ENCODE data around the gene XPR1.
A peak's percentile ranks its signal among the peaks of the same experiment; 100 is the strongest.
"Not testable (repeated sequence)": the region's sequence is repeated elsewhere in the genome, so short reads cannot be mapped to it uniquely, and the experiment has no call there.

XPR1 gene

DNA sequence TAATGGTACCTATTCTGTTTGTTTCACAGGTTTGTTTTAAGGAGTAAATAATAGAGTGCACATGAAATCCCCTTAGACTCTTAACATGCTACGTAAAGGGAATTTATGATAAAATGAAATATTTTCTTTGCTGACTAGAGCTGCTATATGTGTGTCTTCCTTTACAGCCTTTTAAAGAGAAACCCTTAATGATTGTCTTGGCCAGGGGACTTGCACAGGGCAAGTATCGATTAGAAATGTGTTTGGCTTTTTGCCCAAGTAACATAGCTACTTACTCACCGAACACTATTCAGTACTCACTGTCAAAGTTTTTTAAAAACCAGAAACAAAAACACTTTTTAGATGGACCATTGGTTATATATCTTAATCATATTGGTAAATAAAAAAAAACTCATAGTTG is 209.6 kb downstream of the XPR1 start:
- DNase-seq (ENCODE audit: low spot score): no peak

DNA sequence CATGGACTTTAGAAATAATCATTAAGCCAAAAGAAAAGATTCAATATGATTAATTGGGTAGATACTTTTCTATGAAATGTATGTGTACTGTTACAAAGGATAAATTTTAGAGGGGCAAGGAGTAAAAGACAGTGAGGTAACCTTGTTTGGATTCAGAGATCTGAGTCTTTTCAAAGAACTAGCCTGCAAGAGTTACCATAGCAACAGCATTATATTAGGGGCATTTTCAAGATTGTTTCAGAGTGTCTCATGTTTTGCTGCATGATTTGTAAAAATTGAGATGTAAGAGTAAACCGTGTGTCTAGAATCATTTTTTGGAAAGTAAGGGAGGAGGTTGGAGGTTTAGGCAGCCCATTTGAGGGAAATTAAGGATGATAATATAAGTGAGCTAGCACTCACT is 210.2 kb downstream of the XPR1 start:
- no peak for DNase-seq (ENCODE audit: low spot score)

DNA sequence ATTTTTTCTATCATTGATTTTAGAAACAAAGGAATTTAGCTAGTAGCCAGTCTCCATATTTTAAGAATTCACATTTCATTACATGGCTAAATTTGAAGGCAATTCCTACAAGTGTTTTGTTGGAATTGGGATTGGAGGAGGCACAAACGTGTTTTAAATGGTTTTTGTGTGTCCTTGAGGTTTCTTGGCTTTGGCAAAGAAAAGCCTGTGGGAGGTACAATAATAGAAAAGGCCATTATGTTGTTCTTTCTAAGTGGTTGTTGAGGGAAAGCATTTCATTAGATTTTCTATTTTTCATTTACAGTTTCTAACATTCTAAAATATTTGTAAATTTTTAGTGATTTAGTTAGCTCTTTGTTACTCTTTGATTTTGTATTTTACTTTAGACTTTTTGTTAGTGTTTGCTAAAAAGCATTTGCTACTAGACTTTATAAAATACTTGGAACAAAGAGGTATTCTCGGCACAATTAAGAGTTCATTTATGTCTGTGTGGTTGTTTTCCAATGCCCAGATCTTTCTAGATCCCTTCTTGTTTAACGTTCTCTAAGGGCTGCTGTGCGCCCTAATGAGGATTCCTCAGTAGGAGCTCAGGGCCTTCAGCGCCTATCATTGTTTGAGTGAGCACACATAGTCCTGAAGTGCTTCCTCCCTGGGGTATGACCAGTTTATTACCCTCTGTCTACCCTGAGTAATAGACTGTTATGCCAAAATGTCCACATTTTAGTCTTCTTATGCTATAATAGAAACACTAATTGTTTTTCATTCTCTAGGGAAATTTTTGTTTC is 210.9 kb downstream of the XPR1 start:
- DNase-seq (ENCODE audit: low spot score): no peak

DNA sequence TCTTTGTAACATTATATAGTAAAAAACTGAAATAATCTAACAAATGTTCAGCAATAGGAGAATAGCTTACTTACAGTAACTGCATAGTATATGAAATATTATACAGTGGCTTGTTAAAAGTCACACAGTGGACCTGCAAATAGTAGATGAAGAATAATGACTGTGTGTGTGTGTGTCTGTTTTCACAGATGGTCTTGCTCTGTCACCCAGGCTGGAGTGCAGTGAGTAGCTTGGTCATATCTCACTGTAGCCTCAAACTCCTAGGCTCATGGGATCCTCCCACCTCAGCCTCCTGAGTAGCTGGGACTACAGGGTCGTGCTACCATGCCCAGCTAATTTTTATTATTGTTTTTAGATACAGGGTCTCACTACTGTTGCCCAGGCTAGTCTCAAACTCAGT is 213.5 kb downstream of the XPR1 start:
- no peak for DNase-seq (ENCODE audit: low spot score)

DNA sequence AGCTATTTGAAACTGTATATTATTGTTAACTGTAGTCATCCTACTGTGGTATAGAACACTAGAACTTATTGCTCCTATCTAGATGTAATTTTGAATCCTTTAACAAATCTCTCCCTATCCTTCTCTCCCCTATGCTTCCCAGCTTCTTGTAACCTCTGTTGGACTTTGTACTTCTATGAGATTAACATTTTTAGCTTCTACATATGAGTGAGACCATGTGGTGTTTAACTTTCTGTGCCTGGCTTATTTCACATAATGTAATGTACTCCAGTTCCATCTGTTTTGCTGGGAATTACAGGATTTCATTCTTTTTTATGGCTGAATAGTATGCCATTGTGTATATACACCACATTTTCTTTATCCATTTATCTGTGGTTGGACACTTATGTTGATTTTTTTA is 216.4 kb downstream of the XPR1 start:
- no peak for DNase-seq (ENCODE audit: low spot score)

DNA sequence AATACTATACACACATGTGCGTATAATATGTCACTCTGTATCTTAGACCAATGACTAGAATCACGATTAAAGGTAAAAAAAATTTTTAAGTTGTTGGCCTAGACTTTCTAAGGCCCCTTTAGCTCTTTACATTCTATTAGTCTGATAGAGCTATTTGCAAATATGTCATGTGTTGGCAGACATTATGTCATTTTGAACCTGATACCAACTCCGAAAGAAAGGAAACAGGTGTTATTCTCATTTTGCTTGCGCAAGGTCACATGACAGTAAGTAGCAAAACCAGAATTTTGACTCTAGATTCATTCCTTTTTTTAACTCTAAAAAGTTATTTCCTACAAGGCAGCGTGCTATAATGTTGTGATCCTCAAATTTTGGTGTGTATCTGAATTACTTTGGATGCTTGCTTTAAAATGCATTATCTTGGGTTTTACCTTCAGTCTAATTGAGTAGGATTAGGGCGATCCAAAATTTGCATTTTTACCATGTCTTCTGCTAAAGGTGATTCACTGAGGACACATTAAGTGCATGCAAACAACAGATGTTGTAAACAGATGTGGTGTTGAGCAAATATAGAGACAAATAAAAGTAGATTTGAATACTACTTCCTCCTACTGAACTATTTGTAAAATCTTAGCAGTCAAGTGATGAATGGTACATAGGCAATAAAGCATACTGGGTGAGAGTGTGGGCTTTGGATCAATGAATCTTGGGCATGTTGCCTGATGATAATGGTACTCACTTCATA is 217.4 kb downstream of the XPR1 start:
- no peak for DNase-seq (ENCODE audit: low spot score)

DNA sequence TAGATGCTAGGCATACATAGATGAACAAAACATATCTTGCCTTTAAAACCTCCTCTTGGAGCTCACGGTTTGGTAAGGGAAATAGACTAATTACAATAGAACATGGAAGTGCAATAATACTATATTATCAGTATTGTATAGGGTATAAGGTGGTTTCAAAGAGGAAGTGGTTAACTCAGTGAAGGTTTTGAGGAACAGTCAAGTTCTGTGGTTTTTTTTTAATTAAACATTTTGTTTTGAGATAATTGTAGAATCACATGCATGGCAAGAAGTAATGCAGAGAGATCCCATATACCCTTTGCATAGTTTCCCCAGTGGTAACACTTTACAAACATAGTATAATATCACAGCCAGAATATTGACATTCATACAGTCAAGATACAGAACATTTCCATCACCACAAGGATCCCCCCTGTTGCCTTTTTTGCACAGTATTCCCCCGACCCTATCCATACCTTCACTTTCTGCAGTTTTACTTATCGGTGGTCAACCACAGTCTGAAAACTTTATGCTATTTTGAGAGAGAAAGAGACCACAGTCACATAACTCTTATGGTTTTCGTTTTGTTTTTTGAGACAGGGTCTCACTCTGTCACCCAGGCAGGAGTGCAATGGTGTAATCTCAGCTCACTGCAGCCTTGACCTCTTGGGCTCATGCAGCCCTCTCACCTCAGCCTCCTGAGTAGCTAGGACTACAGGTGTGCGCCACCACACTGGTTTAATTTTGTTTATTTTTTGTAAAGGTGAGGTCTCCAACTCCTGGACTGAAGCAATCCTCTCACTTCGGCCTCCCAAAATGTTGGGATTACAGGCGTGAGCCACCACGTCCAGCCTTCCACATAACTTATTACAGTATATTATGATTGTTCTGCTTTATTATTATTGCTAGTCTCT is 220.4 kb downstream of the XPR1 start:
- DNase-seq (ENCODE audit: low spot score): no peak

DNA sequence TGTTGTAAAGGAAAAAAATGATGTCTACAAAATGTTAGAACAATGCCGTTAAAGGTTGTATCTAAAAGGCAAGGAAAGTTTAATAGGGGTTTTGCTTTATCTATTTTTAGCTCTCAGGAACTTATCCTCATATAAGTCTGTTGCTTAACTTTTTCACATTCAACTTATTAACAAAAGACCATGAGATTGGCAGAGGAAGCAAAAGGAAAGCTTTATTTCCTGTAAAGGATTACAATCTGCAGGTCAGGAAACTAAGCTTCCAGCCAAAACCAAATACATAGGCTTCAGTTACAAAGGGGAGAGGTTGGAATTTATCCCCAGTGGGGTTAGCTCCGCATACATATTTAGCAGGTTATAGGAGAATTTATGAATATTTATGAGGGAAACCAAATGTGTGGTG is 222.2 kb downstream of the XPR1 start:
- no peak for DNase-seq (ENCODE audit: low spot score)

DNA sequence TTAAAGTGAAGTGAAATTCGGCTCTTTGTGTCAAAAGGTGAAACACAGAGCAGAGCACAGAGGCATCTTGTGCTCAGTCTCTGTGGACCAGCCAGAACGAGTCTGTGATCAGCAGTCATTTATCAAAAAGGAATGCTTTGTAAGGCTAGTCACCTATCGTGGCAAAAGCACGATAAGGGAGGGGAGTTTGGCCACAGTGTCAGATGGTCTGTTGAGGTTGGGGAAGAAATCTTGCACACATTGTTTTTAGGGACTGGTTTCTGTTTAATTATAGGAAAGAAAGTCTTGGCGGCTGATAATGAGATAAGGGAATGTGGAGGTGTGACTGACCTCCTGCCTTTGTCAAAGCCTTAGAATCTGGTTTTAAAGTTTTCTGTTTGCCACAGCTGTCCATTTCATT is 222.6 kb downstream of the XPR1 start:
- DNase-seq (ENCODE audit: low spot score): no peak

DNA sequence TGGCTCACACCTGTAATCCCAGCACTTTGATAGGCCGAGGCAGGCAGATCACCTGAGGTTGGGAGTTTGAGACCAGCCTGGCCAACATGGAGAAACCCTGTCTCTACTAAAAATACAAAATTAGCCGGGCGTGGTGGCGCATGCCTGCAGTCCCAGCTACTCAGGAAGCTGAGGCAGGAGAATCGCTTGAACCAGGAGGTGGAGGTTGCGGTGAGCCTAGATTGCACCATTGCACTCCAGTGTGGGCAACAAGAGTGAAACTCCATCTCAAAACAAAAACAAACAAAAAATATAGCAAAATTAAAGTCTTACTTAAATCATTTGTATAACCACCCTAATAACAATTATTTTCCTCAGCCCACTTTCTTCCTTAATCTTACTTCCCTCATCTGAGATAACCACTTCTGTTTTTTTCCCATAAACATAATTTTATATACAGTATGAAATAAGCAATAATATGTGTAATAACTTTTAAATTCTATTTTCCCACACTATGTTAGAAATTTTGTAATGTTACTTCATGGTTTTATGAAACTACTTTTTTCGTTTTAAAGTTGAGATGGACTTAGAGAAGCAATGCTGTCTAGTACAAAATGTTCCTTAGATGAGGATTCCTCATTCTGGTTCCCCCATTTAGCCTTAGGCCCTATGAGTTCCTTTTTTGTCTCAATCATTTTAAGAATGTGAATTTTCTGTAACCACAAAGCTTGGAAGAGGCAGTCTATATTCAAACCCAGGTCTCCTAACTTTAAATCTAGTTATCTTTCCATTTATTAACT is 226.3 kb downstream of the XPR1 start:
- DNase-seq (ENCODE audit: low spot score): not testable (repeated sequence)

DNA sequence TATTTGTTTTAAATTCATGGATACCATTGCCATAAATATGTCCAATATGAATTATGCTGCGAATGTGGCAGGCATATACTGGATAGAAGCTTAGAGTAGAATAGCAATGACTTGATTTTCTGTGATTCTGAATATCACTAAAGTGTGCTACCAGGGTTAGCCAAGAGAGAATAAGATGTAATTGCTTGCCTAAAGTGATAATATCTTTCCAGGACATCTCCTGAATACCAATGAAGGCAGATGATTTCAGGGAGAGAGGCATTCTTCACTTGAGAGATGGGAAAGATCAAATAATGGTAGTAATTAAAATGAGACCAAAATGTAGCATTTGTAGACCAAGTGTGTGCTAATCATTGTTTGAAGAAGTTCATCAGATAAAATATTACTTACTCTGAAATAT is 227.5 kb downstream of the XPR1 start:
- DNase-seq (ENCODE audit: low spot score): no peak

DNA sequence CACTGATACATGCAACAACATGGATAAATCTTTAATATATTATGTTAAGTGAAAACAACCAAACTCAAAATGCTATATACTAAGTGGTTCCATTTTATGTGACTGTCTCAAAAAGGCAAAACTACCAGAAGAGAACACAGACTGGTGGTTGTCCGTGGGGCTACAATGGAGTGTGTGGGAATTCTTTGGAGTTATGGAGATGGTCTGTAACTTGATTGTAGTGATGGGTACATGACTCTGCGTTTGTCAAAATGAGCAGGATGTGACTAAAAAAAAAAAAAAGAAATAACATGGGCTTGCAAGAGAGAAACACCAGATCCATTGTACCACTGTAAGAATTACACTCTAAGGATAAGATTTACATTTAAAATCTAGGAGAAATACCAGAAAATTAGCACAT is 228.7 kb downstream of the XPR1 start:
- no peak for DNase-seq (ENCODE audit: low spot score)

DNA sequence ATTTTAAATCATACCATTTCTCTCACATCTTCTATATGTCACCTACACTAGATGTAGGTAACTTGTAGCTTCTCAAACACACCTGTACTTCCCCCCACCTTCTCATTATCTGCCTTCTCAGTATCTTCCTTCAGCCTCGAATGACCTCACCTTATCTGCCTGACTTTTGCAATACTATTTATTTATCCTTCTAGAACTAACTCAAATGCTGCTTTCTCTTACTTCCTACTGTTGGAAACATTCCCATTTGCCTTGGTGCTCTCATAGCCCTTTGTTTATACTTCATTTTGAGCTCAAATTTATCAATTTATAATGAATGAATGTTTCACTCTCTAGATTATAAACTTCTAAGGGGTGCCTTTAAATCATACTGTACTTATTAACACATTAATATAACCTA is 230.5 kb downstream of the XPR1 start:
- DNase-seq (ENCODE audit: low spot score): no peak

DNA sequence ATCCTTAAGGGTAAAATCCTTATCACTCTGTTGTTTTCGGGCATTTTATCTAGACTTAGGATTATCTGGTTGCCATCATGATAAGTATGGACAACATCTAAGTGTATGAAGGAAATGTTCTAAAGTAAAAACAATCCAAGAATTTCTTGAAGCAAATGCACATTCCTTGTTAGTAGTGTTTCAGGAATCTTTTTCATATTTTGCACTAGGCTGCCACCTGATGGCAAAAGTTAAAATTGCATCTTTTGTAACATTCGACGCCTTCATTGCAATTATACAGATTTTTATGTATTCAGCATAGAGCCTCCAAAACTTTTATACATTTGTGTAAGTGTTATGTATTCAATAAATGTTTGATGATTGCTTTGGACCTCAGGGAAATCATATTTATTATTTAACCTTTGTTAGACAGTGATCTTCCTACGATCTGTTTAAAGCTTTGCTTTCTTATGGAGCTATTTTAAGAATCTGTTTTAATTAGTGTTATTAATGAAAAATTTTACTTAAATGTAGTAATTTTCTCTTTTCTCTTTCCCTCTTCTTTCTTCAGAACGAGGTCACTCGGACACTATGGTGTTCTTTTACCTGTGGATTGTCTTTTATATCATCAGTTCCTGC is 231.4 kb downstream of the XPR1 start:
- DNase-seq (ENCODE audit: low spot score): peak; percentile 74

DNA sequence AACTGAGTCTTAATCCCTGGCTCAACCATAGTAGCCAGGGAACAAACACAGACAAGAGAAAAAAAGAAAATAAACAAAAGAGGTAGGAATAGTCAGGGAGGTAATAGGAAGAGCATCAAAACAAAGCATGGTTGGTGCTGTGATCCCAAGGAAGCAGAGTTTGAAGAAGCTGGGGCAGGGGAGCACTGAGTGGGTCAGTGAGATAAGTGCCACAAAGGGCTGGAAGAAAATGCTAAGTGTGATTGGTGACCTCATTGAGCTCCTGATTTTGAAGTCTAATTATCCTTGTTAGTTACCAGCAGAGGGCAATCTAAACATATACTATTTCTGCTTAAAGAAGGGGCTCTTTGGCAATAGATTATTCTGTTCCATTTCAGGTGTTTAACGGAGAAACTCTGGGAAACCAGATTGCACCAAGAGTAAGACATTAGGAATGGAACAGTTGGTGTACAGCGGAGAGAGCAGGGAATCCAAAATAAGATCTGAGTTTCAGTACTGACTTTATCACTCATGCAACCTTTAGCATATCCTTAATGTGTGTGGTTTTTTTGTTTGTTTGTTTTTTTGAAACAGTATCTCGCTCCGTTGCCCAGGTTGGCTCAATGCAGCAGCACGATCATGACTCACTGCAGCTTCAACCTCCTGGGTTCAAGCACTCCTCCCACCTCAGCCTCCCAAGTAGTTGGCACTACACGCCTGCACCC is 250.1 kb downstream of the XPR1 start:
- DNase-seq (ENCODE audit: low spot score): peak; percentile 84

DNA sequence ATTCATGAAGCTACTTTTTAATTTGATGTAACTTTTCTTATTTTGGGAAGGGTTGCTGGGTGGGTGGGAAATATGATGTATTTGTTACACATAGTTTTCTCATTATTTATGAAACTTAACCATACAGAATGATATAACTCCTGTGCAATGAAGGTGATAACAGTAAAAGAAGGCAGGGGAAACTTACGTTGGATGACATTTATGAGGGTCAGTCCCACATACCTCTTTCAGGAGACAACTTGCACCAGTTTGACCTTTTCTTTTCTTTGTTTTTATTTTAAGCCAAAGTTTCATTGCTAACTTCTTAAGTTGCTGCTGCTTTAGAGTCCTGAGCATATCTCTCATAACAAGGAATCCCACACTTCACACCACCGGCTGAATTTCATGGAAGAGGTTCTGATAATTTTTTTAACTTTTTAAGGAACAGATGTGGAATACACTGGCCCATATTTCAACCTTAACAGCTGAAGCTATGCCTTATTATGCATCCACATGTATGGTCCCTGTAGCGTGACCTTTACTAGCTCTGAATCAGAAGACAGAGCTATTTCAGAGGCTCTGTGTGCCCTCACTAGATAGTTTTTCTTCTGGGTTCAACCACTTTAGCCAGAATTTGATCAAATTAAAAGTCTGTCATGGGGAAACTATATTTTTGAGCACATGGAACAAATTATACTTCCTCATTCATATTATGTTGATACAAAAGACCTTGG is 252.9 kb downstream of the XPR1 start:
- DNase-seq (ENCODE audit: low spot score): no peak

DNA sequence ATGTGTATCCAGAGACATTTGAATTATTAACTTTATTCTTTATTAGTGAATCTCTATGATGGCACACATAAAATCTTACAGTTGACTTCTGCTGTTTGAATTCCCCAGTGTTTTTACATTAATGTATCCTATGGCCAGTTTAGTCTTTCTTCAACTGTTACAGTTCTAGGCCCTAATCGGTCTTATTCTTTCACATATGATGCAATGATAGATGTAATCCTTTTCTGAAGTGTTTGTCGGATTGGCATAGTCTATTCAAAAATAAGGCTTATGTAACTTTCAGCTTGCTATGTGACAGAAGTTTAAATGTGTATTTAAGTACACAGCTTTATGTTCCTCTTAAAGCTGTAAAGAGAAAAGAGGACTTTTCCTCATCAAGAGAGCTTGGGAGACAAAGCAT is 254.5 kb downstream of the XPR1 start:
- no peak for DNase-seq (ENCODE audit: low spot score)

DNA sequence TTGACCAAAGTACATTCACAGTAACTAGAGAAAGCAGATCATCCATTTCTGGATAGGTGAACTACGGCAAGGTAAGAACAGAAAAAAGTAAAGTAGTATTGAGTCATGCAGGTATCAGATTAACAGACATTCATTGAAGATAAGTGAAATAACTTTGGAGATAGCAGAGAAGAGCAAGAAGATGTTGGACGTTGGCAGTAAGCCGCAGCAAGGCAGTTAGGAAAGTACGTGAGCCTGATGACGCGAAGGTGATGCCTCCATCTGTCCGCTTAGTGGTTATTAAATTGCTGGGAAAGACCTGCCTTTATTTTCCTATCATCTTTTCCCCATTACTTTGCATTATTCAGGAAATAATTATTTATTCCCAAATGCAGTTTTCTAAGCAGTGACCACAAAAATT is 256.0 kb downstream of the XPR1 start:
- DNase-seq (ENCODE audit: low spot score): no peak

DNA sequence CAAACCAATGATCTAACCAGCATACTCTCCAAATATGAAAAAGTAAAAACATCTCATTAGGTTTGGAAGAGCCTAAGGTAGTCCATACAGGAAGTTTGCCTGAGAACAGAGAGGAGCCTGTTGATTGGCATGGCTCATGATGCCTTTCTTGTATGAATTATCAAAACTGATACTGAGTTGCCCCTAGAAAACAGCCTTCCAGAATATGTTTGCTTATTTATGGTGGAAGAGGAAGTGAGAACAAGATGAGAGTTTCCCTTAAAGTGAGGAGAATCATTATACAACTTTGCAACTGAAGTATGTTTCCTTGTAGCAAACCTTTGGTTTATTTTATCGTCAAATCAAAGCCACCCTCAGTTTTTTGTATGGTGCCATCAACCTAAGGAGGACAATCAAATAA is 257.0 kb downstream of the XPR1 start:
- no peak for DNase-seq (ENCODE audit: low spot score)

DNA sequence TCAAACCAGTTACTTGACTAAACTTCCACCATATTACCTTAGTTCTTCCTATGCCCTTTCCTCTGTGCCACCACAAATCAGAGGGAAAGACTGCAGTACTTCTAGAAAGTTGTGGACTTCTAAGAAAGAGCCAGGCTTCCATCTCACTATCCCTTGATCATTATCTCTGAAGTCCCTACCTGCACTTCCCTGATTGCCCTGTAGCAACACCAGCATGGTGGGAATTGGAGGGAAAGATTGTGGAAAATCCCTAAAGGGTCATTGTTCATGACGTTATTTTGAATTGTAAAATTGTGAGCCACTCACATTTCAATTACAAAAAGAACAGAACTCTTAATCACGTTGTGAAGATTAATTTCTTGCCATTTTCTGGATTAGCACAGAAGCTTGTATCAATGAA is 257.5 kb downstream of the XPR1 start:
- no peak for DNase-seq (ENCODE audit: low spot score)

Measured in cerebellar cortex (tissue), 1 donor.